HG03521 (cell line): ENCODE measurements around the gene CXCL17.
"Not testable (repeated sequence)": the region's sequence is repeated elsewhere in the genome, so short reads cannot be mapped to it uniquely, and the experiment has no call there.

Experiments
- ATAC-seq: cut with Tn5 transposase; IDR thresholded peaks from one replicate; pipeline ENCODE4 v1.9.1; 2021; ENCODE audit warnings: mild to moderate bottlenecking, moderate library complexity; ENCODE audit not compliant: unreplicated experiment

CXCL17 gene

DNA sequence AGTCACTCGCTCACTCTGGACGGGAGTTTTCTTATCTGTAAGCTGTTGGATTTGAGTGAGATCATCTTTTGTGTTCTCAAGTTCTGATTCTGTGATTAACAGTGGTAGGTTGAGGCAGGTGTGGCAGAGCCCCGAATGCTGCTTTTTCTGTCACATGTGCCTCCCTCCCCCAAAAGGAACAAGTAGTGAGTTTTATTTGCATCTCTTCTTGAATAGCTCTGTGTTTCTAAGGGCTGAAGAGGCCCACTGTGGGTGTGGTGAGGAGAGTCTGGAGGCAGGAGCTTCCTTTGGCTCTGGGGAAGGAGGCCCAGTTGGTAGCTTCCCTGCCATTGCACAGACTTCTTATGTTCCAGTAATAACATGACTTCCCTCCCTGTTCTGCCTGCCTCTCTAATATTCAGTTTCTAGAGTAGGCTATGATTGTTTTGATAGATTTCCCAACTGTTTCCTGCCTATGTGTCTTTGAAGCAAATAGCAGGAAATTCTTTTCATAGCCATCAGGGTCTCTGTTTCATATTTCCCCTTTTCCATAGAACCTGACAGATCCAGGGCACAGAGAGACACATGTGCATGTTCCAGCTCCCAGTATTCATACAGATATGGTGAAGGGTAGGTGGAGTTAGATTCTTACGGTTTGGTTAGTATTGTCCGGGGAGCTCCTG, 23.9 kb upstream of the CXCL17 start:
- ATAC-seq, result no peak

DNA sequence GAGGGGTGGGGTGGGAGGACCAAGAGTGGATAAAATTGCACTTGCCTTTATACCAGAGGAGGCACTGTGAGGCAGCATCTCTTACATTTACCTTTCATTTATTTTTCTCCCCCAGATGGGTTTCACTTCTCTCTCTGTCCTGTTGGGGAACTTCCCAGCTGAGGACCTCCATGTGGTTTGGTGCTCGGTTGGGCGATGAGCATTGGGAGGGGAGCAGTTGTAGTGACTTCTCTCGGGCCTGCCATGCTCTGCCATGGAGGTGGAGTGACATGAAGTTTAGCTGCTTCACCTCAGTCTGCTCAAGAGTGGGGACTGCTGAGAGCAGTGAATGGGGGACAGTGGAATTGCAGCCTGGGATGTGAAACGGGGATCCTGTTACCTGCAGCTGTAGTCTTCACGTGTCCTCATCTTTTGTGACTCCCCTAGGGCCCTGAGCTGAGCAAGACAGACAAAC, 23.1 kb upstream of the CXCL17 start:
- peak; percentile 62 for ATAC-seq

DNA sequence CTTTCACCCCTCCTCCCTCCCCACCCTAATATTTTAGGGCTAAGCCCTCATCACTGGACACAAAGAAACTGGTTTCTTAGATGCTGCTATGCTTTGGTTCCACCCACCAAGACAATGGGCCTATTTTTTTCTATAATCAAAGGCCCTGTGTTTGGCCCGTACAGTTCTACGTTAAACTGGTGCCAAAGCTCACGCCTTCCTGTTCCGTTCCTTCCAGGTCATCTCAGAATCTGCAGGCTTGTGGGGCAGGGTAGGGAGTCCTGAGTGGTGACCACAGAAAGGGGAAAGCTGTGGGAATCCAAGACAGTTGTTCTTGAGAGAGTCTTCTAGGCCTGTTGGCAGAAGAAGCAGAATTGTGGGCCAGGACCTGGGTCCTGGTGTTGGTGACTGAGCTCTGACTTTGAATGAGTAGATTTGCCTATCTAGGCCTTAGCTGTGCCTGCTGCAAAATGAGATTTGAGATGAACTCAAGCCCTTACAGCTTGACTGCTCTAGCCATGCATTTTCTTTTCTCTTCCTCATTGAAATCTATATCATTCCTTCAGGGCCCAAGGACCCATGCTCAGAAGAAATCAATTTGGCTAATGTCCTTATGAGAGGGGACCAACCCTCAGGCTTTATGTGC, 19.1 kb upstream of the CXCL17 start:
- no peak for ATAC-seq

DNA sequence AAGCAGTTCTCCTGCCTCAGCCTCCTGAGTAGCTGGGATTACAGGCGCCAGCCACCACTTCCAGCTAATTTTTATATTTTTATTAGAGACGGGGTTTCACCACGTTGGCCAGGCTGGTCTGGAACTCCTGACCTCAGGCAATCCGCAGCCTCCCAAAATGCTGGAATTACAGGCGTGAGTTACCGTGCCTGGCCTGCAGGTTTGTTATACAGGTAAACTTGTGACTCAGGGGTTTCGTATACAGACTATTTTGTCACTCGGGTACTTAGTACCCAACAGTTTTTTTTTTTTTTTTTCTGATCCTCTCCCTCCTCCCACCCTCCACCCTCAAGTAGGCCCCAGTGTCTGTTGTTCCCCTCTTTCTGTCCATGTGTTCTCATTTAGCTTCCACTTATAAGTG, 18.5 kb upstream of the CXCL17 start:
- not testable (repeated sequence) for ATAC-seq

DNA sequence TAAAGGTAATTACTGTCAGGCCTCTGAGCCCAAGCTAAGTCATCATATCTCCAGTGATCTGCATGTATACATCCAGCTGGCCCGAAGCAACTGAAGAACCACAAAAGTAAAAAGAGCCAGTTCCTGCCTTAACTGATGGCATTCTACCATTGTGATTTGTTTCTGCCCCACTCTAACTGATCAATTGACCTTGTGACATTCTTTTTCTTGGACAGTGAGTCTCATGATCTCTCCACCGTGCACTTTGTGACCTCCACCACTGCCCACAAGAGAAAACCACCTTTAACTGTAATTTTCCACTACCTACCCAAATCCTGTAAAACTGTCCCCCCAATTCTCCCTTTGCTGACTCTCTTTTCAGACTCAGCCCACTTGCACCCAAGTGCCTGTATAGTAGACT, 17.2 kb upstream of the CXCL17 start:
- no peak for ATAC-seq

DNA sequence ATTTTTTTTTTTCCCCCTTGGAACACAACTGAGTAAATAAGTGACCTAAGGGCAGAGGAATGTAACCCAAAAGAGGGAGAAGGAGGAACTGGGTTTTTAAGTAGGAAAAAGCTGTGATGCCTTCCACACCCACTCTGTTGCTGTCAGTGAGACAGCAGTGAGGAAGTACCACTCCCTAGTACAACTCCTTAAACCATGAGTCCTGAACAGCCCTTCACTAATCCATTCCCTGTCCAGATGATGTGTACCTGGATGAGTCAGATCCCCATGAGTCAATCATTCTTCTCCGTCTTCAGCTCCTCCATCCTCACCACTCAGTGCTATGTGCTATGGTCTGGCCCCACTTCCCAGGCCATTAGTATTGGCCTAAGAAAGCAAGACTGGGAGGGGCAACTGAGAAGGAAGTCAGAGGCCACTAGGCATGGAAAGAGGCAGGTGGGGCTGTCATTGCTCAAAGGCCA, 12.9 kb upstream of the CXCL17 start:
- no peak for ATAC-seq

DNA sequence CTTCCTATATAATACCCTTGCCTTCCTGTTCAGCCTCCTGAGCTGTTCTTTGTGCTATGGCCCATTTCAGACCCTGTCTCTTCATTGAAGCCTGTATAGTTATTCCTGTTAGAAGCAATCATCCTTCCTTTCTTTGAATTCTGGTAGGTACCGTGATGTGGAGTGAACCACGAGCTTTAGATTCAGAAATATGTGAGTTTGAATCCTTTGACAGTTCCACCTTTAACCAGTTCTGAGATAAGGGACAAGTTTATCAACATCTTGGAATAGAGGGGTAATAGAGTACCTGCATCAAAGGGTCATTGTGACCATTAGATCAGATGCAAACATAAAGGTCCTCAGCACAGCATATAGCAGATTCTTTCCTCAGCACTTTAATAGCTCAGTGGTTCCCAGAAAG, 12.3 kb upstream of the CXCL17 start:
- no peak for ATAC-seq

DNA sequence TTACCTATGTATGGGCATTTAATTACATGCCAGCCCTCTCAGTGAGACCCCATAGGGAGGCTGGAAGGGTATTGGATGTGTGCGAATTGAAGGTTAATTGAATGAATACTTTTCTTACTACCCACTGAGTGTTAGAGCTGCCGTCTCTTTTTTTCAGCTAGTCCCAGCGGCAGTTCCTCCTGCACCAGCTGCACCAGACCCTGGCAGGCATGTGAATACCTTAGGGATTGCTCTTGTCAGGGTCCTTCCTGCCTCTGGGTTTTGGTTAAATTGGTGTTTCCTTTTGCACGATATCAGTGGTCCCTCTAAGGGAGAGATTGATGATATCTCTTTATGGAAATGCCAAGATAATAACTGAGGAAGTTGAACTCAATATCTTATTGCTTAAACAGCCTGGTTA, 9.8 kb upstream of the CXCL17 start:
- ATAC-seq, result no peak

DNA sequence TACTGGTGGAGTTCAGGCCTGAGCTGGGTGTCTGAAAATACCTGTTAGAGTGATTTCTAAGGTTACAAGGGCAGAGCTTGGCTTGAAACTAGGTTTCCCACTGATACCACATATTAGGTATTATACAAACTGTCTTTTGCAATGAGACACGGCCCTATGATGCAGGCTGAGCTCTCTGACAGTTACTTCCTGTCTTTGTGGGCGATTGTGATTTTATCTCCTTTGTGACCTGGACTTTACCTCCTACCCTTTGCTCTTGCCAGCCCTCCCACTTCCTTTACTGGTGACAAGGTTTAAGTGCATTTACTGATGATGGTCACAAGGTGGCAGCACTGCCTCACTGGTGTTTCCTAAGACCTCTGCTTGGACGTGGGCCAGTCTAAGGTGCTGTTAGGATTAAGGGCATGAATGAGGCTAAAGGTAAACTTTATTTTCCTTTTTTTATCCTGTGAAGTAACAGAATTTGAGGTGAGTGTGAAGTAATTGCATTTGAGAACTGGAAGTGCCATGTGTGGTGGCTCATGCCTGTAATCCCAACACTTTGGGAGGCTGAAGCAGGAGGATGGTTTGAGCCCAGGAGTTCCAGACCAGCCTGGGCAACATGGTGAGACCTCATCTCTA, 7.7 kb upstream of the CXCL17 start:
- no peak for ATAC-seq

DNA sequence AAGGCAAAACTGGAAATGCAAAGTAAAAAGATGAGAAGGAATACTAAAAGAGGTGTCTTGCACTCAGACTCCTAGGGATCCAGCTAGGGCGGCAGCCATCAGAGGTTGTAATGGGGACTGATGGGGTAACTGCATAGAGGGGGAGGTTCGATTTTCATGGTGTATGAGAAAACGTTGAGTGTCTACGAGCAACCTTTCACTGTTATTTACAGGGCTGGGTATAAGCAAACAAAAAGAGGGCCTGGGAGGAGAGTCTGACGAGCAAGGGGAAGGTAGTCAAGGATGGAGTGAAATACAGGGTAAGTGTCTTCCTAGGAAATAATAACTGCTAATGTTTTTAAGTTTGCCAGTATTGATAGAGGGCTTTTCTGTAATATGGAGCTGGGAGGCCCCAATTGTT, 5.6 kb upstream of the CXCL17 start:
- ATAC-seq, result not testable (repeated sequence)

DNA sequence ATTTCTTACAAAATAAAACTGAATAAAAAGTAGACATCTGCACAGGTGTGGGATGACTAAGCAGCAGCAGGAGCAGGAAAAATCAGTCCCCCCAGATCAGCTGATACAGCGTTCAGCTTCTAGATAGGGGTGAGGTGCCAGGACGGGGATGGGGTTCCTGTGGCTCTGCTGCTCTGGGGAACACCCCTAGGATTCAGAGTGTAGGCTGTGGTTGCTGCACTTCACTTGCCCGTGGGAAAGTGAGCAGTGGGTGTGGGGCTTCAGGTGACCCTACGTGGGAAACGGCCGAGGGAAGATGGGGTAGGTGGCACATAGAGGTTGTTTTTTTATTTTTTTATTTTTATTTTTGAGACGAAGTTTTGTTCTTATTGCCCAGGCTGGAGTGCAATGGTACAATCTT, 3.2 kb upstream of the CXCL17 start:
- ATAC-seq, result no peak

DNA sequence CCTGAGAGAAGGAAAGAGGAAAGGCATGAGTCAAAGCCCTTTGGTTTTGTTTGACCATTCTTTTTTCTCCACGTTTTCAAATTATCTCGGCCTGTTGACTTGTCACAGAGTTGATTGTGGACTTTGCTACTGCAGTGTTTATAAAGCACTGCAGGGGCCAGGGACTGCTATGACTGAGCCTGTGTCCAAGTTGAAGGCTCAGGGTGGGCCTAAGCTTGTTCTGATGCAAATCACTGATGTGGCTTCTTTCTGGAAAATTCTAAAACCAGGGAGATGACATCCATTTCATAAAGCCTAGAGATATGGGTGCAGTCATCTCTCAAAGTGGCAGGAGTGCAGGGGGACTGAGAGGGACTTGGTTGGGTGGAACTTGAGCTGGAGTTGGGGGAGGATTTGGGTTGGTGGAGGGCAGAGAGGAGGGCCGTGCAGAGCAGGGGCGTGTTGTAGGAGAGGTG, 1.2 kb upstream of the CXCL17 start:
- ATAC-seq, result no peak

DNA sequence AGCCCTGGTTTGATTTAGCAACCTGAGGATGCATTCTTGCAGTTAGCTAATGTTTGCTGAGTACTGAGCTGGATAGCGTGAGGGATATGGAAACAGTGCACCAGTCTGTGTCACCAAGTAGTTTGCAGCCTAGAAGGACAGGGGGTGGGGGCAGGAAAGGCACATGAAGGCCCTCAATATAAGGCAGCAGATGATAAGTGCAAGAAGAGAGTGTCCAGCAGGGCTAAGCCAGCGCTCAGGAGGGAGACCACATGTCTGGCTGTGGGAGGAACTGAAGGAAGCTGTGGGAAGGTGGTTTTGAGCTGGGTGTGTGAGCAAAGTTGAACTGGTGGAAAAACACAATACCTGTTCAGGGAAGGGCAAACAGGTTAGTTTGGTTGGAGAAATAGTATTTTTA, 1.7 kb downstream of the CXCL17 start:
- ATAC-seq, result no peak

DNA sequence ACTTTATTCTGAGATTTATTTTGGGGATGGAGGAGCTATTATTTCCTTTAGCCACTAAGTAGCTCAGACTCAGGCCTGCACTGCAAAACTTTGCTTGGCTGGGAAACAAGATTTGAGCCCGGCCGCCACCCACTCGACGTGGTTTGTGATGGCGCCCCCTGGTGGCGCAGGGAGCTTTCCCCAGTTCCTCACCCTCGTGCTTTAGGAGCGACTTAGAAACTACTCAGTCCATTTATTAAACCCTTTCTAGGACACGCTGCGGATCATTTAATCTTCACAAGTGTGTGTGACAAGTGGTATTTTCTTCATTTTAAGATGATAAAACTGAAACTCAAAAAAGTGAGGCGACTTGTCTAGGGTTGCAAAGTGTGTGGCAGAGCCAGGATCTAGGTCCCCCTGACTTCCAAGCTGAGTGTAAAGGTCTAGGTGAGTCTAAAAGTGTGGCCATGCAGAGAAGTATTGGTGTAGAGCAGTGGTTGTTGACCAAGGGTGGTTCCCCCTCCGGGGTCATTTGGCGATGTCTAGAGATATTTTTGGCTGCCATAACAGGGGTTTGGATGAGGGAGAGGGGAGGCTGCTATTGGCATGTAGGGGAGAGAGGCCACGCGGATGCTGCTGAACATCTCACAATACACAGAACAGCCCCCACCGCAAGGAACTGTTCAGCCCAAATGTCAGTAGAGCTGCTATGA, 2.2 kb downstream of the CXCL17 start:
- ATAC-seq, result no peak

DNA sequence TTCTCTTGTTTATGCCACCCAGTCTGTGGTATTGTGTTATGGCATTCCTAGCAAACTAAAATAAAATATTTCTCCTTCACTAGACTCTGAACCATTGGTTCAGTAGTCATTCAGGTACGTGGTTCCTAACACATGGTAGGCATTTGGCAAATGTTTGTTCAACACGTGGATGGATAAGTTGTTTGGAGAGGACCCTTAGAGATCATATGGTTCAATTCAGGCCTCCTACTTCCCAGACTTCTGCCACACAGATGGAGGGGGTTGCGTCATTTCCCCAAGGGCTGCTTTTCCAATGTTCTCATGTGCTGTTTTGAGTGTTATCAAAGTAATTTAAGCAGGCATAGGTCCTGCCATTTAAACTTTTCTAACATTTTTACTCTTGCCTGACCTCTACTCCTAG, 6.7 kb downstream of the CXCL17 start:
- no peak for ATAC-seq

DNA sequence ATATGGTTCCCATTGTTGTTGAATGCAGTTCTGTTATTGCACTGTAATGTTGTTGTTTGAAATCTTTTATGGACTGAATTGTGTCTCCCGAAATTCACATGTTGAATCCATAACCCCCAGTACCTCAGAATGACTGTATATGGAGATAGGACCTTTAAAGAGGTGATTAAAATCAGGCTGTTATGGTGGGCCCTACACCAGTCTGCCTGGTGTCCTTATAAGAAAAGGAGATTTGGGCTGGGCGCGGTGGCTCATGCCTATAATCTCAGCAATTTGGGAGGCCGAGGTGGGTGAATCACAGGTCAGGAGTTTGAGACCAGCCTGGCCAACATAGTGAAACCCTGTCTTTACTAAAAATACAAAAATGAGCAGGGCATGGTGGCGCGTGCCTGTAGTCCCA, 7.4 kb downstream of the CXCL17 start:
- ATAC-seq, result no peak

DNA sequence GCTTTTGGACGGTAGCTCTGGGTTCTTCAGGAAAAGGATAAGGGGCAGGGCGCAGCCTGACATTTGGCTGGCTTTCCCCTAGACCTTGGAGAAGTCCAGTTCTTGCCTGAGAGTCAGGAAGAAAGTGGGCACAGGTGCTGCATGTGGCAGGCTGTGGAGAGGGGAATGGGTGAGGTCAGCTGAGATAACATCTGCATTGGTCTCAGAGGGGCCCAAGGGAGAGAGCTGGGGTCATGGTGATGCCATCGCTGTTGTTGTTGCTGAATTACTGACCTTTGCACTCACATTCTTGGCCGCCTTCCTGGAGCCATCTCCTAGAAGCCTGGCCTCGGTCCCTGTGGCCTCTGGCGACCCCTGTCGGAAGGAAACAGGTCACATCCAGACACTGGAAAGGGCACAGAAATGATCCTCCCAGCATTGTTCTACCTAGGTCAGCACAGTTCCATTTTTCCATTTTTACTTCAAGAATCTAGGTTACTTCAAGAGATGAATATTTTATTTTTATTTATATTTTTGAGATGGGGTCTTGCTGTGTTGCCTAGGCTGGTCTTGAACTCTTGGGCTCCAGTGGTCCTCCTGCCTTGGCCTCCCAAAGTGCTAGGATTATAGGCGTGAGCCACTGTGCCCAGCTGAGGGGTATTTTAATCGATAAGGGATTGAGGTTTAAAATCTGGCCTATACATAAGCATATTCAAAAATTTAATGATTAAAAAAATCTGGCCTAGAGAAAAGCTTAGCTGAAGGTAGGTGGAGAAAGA, 9.1 kb downstream of the CXCL17 start:
- ATAC-seq, result no peak

DNA sequence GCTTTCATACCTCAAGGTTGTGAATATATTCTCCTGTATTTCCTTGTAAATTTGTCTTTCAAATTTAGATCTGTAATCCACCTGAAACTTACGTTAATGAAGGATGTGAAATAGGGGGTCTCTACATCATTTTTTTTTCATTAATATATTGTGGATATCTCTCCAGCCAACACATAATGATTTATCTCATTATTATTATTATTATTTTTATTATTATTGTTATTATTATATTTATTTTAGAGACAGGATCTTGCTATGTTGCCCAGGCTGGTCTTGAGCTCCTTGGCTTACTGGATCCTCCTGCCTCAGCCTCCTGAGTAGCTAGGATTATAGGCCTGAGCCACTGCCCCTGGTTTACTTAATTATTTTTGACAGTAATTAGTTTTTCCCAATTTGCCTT, 11.3 kb downstream of the CXCL17 start:
- no peak for ATAC-seq

DNA sequence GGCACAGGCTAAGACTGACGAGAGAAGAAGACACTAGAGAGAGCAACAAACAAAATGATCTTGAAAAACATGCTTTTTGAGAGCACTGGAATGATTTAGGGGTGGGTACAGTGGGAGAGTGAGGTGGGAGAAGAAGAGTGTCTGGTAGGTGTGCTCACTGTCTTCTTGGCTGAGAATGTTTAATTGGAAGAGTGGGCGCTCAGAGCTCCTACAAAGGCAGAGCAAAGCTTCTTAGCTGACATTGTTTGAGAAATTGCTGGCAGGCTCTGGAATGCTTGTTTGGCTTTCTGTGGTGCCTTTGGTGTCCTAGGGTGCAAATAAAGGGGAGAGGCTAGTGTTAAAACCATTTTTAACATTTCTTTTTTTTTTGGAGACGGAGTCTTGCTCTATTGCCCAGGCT, 14.1 kb downstream of the CXCL17 start:
- no peak for ATAC-seq

DNA sequence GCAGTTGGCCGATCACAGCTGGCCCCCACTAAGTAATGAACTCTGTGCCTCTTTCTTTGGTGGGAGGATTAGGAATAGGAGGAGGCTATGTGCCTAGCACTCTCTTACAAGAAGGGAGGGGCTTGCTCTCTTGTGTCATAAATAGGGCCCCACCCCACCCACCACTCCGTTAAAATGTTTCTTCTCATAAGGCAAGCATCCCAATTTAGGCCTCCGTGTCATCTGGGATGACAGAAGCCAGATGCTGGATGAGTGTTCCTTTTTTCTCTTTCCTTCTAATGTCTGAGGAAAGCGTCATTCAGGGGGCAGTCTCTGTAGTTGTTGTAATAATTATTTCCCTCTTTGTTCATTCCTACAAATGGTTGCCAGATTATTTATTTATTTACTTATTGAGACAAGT, 15.4 kb downstream of the CXCL17 start, which contains the start of gene LIPE:
Gene LIPE, minus strand, starts transcription at position 76 of the 400 bp plus-strand sequence. CDS start 239 bp downstream, outside the sequence.
- no peak for ATAC-seq

DNA sequence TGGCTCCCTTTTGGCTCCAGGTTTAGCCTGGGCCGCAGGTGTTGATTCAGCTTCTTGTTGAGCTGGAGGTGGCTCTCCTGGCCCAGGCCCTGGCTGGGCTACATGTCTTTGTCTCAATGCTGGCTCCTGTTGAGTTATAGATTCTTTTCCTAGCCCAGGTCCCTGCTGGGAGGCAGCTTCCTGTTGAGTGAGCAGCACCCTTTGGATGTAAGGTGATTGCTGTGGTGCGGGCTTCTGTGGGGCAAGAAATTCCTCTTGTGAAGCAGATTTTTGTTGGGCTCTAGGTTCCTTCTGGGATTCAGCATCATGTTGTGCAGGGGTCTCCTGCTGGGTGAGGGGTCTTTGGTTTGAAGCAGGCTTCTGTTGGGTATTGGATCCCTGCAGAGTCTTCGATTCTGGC, 16.1 kb downstream of the CXCL17 start:
- ATAC-seq, result no peak
